GM18868 (cell line): ENCODE measurements around the gene COL2A1.
A peak's percentile ranks its signal among the peaks of the same experiment; 100 is the strongest.
"Not testable (repeated sequence)": the region's sequence is repeated elsewhere in the genome, so short reads cannot be mapped to it uniquely, and the experiment has no call there.

Experiments used
- ATAC-seq: cut with Tn5 transposase; IDR thresholded peaks from one replicate; pipeline ENCODE4 v1.9.1; 2021; ENCODE audit warnings: mild to moderate bottlenecking, moderate library complexity; ENCODE audit not compliant: unreplicated experiment

Gene COL2A1

GRCh38 chr12:47978598-47978873, 25.7 kb downstream of the COL2A1 start:
- no peak for ATAC-seq

DNA sequence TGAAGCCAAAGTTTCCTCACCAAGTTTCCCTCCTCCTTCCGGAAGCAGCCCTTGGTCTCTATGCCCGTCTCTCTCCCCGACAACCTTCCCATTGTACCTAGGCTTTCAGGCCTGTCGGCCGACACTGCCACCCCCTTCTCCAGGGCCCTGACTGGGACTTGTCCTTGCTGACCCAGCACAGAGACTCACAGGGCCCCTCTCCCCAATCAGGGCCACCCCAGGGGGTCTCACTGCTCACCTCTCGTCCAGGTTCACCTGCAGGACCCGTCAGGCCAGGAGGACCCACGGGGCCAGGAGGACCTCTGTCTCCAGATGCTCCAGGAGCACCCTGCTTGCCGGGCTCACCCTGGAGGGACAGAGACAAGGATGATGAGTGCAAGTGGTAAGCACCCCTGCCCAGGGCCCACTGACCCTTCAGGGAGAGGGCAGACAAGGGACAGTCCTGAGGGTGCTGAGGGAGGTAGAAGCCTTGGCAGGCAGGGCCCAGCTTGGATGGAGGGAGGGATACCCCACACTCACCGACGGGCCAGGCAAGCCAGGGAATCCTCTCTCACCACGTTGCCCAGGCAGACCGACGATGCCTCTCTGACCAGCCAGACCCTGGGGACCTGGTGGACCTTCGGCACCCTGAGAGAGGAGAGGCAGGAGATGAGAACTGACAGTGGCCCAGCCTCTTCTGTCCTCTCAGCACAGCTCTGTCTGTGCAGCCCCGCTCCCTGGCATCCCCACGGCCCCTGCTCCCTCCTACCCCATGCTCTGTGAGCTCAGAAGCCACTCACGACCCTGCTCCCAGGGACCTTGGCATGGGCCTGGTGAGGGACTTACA, 26.3 kb downstream of the COL2A1 start:
- no peak for ATAC-seq

GRCh38 chr12:47977046-47977771, 27.1 kb downstream of the COL2A1 start:
- ATAC-seq = no peak

DNA sequence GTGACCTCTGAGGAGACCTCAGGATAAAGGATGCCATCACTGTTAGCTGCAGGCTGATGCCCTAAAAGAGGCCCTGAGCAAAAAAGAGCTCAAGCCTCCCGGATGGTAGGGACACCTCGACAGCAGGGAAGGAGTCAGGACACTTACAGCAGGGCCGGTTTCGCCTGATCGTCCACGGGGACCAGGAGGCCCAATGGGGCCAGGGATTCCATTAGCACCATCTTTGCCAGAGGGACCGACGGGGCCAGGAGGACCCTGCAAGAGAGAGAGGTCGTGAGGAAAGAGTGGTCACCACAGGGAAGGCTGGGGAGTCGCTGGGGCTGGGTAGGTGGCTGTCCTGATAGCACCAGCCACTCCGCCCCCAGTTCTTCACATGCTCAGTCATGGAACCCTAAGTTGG, 28.5 kb downstream of the COL2A1 start:
- no peak for ATAC-seq

- ATAC-seq = no peak
Measured at GRCh38 chr12:47975036-47975620, 29.1 kb downstream of the COL2A1 start.

- no peak for ATAC-seq
Measured at GRCh38 chr12:47973870-47974269, 30.4 kb downstream of the COL2A1 start.

GRCh38 chr12:47972895-47973294, 31.4 kb downstream of the COL2A1 start:
- ATAC-seq = no peak

DNA sequence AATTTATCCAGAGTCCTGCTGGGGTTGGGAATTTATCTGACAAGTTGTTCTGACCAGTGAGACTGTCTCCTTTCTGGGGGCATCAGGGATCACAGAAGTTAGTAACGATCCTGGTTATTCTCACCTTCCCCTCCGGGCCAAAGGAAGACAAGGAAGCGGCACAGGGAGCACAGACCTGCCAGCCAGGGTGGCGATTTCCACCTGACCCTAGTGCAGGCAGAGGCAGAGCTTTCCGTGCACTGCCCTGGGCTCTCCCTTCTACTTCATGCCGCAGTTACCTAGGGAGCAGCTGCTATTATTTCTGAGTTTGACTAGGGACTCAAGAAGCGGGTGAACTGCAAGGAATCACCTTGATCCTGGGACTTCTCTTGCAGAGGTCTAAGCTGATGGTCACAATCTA, 33.4 kb downstream of the COL2A1 start:
- no peak for ATAC-seq

DNA sequence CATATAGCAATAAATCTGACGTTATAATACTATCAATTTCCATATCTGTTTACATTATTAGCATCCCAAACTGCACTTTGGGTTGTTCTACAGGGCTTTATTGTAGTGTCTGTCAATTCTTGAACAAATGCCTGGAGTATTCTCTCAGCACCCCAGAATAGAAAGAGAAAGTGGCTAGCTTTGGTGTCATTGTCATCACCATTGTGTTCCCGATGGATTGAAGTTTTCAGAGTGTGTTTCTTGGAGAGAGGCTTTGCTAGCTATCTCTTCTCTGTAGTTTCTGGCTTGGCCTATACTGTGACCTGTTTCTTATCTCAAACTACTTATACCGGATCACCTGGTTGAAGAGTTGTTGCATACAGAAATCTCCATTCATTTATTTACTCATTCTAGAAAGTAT, 34.4 kb downstream of the COL2A1 start:
- no peak for ATAC-seq

DNA sequence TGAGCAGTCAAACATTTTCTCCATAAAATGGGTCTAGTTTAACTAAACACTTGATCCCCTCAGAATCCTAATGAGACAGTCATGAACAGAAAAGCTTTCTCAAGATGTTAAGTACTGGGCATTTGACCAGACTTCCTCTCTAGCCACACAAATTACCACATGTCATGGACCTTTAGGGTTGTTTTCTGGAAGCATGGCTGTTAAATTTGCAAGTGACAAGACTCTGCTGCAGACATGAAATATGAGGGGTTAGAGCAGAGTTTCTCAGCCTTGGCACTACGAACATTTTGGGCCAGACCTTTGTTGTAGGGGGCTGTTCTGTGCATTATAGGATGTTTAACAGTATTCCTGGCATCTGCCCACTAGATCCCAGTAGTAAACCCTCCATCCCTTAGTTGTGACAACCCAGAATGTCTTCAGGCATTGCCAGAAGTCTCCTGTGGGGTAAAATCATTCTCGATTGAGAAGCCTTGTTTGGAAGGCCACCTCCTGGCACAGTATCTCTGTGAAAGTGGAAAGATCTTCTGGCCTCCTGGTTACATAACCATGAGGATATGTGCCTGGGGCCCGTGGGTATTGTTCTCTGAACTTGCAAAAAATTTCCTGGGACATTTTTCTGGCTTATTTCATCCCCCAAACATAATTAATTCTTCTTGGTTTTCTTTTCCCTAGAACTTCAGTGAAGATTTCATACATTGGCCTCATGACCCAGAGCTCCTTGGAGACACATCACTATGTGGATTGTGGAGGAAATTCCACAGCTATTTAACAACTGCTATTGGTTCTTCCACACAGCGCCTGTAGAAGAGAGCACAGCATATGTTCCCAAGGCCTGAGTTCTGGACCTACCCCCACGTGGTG, 36.6 kb downstream of the COL2A1 start:
- ATAC-seq = no peak

DNA sequence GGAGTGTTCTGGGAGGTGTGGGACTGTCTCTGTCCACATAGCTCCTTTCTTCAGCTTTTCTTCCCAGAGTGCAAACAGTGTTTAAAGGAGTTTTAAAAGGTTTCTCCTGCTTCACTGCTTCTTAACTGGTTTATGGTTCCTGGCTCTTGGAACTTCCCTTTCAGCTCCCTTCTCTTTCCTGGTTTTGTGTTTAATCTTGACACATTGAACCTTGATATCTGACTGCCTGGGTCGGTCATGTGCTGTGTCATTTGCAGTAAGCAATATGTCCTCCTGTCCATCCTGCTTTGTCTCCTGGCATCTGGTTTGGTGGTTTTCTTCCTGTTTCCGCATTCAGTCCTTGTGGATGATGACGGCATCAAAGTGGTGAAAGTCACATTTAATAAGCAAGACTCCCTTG, 38.7 kb downstream of the COL2A1 start:
- no peak for ATAC-seq

DNA sequence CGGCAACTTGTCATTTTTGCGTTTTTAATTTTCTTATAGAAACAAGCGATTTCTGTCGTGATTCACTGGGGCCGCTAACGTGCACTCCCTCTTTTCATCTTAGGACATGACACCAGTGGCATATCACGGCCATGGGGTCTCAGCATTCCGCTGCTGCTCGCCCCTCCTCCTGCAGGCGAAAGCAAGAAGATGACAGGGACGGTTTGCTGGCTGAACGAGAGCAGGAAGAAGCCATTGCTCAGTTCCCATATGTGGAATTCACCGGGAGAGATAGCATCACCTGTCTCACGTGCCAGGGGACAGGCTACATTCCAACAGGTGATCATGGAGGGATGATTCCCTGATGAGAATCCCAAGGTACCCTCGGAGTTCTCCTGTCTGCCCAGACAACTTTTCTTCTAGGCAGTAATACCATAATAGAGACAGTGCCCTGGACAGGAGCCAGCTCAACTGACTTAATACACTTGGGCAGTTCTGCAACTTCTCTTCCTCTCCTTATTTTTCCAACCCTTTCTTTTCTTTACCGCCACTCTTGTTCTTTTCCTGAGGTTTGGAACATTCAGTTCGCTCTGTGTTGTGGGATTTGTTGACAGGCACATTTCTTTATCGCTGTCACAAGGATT, 40.1 kb downstream of the COL2A1 start:
- ATAC-seq = no peak

- peak; percentile 95 for ATAC-seq
Measured at GRCh38 chr12:47963340-47964040, 40.8 kb downstream of the COL2A1 start, which contains the start of gene TMEM106C. Gene TMEM106C, plus strand, starts transcription at chr12:47963596. Its CDS starts 641 bp downstream, at chr12:47964237.

DNA sequence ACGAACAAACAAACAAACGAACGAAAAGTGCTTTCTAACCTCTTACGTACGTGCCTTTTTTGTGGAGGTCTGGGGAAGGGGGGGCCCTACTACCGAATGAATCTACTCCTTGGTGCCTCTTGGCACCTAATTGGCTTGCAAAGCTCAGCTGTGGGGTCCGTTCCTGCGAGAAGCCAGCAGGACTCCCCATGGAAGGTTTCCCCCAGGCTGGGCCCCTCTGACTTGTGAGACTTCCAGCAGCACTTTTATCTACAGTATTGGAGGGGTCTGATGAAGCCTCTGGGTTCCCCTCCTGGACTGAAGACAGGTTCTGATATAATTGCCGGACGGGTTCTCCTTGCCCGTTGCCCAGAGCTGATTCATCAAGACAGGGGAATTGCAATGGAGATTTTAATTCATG, 42.1 kb downstream of the COL2A1 start:
- ATAC-seq = no peak

DNA sequence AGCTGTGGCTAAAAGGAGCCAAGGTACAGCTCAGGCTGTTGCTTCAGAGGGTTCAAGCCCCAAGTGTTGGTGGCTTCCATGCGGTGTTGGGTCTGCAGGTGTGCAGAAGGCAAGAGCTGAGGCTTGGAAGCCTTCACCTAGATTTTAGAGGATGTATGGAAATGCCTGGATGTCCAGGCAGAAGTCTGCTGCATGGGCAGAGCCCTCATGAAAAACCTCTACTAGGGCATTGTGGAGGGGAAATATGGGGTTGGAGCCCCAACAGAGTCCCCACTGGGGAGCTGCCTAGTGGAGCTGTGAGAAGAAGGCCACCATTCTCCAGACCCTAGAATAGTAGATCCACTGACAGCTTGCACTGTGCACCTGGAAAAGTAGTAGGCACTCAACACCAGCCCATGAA, 46.6 kb downstream of the COL2A1 start:
- not testable (repeated sequence) for ATAC-seq

GRCh38 chr12:47955059-47955458, 49.2 kb downstream of the COL2A1 start:
- no peak for ATAC-seq

DNA sequence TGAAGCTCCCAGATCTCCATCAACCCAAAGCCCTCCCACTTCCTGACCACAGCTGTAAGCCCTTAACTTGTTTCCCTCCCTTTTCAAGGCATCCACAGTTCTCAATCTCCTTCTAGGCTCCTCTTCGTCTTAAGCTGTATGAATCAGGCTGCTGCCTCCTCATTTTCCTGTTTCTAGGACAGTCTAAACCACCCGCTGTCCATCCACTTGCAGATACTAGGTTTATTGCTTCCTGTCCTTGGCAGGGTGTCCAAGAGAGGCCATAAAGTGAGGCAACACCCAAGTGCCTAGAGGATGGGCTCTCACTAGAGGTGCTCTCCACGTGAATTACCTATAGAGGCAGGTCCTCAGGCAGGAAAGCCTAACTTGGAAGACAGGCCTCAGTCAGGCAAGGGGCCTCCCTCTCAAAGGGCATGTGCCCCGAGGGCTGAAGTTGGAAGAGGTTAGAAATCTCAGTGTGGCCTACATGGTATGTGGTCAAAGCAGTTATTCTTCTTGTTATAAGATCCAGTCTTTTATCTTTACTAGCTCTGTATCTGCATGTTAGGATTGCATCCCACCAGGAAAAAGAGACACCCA, 49.7 kb downstream of the COL2A1 start:
- no peak for ATAC-seq

GRCh38 chr12:47954058-47954457, 50.2 kb downstream of the COL2A1 start:
- no peak for ATAC-seq

DNA sequence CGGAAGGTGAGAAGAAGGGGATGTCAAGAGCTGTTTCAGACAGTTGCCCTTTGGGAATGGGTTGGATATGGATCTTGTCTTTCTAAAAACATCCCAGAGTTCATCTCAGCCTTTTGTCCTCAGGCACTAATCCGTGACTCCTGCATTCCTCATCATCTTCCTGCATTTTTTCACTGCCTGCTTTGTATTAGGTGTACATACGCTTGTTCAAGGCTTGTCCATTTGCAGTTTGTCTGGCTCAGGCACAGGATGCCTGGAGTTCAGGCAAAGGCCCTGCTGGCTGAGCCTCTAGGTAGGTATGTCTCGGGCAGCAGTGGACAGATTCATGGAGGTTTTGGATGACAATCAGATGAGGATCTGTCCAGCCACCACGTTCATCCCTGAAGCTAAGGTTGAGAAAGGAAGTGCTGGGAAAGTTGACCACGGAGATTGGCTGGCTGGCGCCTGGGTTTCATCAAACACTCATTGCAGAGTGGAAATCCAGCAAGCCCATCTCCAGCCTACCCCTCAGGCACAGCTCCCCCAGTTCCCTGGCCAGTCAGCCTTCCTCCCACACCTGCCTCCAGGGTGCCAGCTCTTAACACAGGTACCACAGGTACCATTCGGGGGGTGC, 53.3 kb downstream of the COL2A1 start:
- ATAC-seq = no peak
